H1 (cell line): ENCODE measurements around the gene SART1. TPM values are rescaled to one million over a fixed set of nuclear protein-coding genes. Genes with fewer than 3 reads are reported as not detected.

ENCODE experiments used
- CTCF ChIA-PET: fragments of 300-600 bp; sonication (Branson Sonifier 250); formaldehyde crosslinking; loops from one replicate; lab custom pipeline; 2021; ENCODE audit not compliant: partially characterized antibody; lab: Charles Lee
- POLR2A ChIA-PET: fragments of 300-600 bp; sonication (Branson Sonifier 250); formaldehyde crosslinking; loops from one replicate; lab custom pipeline; 2021; ENCODE audit warnings: inconsistent platforms; ENCODE audit not compliant: partially characterized antibody; lab: Charles Lee
- DNase-seq, 2 experiments: peaks; one replicate each; pipeline versions ENCODE4 v3.0.0 to v3.0.0-alpha.2; 2010 to 2022; ENCODE audit warnings: low spot score in 2 of 2, low read depth in 1 of 2, mixed read lengths in 1 of 2
- FAIRE-seq: peaks from 2 replicates; lab custom pipeline; 2011; peaks lifted over from hg19 to GRCh38; lab: Jason Lieb, UNC
- H2AFZ ChIP-seq: 2 replicates; pipeline ENCODE4 v1.8.1; 2012; ENCODE audit warnings: low read length, inconsistent platforms
- H2AK5ac ChIP-seq: 2 replicates; pipeline ENCODE4 v1.6.1; 2013; ENCODE audit warnings: low read depth, low read length
- H2BK120ac ChIP-seq: replicated peaks from 2 replicates; pipeline ENCODE3; 2013; ENCODE audit warnings: low read depth, low read length, inconsistent platforms
- H2BK12ac ChIP-seq: 2 replicates; pipeline ENCODE4 v1.6.1; 2013; ENCODE audit warnings: low read depth, low read length
- H2BK15ac ChIP-seq: 2 replicates; pipeline ENCODE4 v1.6.1; 2013; ENCODE audit warnings: low read length
- H2BK20ac ChIP-seq: 2 replicates; pipeline ENCODE4 v1.6.1; 2013; ENCODE audit warnings: low read length
- H2BK5ac ChIP-seq: 2 replicates; pipeline ENCODE4 v1.6.1; 2013; ENCODE audit warnings: low read depth, low read length
- H3K14ac ChIP-seq: 2 replicates; pipeline ENCODE4 v1.6.1; 2013; ENCODE audit warnings: inconsistent platforms; ENCODE audit not compliant: insufficient read length
- H3K18ac ChIP-seq: 2 replicates; pipeline ENCODE4 v1.6.1; 2013; ENCODE audit warnings: low read length; ENCODE audit errors: extremely low read depth
- H3K23ac ChIP-seq: 2 replicates; pipeline ENCODE4 v1.6.1; 2013; ENCODE audit warnings: inconsistent platforms; ENCODE audit not compliant: insufficient read length
- H3K23me2 ChIP-seq: 2 replicates; pipeline ENCODE4 v1.6.1; 2013; ENCODE audit warnings: low read depth, low read length
- H3K27ac ChIP-seq: 2 replicates; pipeline ENCODE4 v1.6.1; 2011; ENCODE audit warnings: low read depth, low read length, inconsistent platforms
- H3K27me3 ChIP-seq, 4 experiments: replicated peaks in 1 of 4; 1 replicate in 1 of 4; 2 replicates in 3 of 4; pipeline versions ENCODE4 v1.6.1 to v1.8.1; 2011 to 2013; ENCODE audit warnings: low read length in 3 of 4, mild to moderate bottlenecking in 3 of 4, inconsistent platforms in 2 of 4, mixed read lengths in 2 of 4, moderate library complexity in 1 of 4; ENCODE audit not compliant: control insufficient read depth in 3 of 4, insufficient read depth in 3 of 4; ENCODE audit errors: extremely low read depth in 1 of 4
- H3K36me3 ChIP-seq, 4 experiments: 2 replicates each; pipeline versions ENCODE4 v1.6.1 to v1.8.1; 2011 to 2013; ENCODE audit warnings: mild to moderate bottlenecking in 4 of 4, low read length in 3 of 4, moderate library complexity in 2 of 4, control low read depth in 1 of 4, inconsistent platforms in 1 of 4; ENCODE audit not compliant: insufficient read depth in 4 of 4, control insufficient read depth in 2 of 4
- H3K4ac ChIP-seq: replicated peaks from 2 replicates; pipeline ENCODE3; 2013; ENCODE audit warnings: low read length, low read depth, mixed read lengths, inconsistent platforms; ENCODE audit not compliant: insufficient read length
- H3K4me1 ChIP-seq, 4 experiments: replicated peaks in 1 of 4; 1 replicate in 1 of 4; 2 replicates in 3 of 4; pipeline versions ENCODE4 v1.6.1 to v1.8.1; 2011 to 2013; ENCODE audit warnings: low read length in 3 of 4, inconsistent platforms in 2 of 4, mixed read lengths in 1 of 4; ENCODE audit not compliant: insufficient read depth in 4 of 4, control insufficient read depth in 3 of 4
- H3K4me2 ChIP-seq, 2 experiments: 2 replicates each; pipeline versions ENCODE4 v1.6.1 to v1.8.1; 2011 to 2013; ENCODE audit warnings: low read depth in 2 of 2, low read length in 2 of 2, control low read depth in 1 of 2, inconsistent platforms in 1 of 2, mild to moderate bottlenecking in 1 of 2; ENCODE audit not compliant: insufficient read depth in 1 of 2
- H3K4me3 ChIP-seq, 4 experiments: fragments of 200-600, 300-600 bp in 1 of 4; sonication (generic), shearing (Covaris generic), sonication (Bioruptor Twin) in 1 of 4; 2 replicates each; pipeline versions ENCODE4 v1.5.1 to v1.8.1; 2011 to 2016; ENCODE audit warnings: low read length in 4 of 4, low read depth in 3 of 4, control low read depth in 2 of 4, inconsistent platforms in 2 of 4, mild to moderate bottlenecking in 2 of 4, mixed read lengths in 1 of 4, moderate library complexity in 1 of 4; ENCODE audit not compliant: insufficient read depth in 2 of 4; ENCODE audit errors: extremely low read depth in 1 of 4
- H3K56ac ChIP-seq: replicated peaks from 2 replicates; pipeline ENCODE3; 2013; ENCODE audit warnings: low read depth, mild to moderate bottlenecking, mixed read lengths, low read length, inconsistent platforms; ENCODE audit not compliant: insufficient read length
- H3K79me1 ChIP-seq: 2 replicates; pipeline ENCODE4 v1.6.1; 2013; ENCODE audit warnings: low read depth, low read length, control low read depth
- H3K79me2 ChIP-seq, 2 experiments: 2 replicates each; pipeline versions ENCODE4 v1.6.1 to v1.8.1; 2012 to 2013; ENCODE audit warnings: low read length in 2 of 2, mild to moderate bottlenecking in 2 of 2, inconsistent platforms in 1 of 2; ENCODE audit not compliant: insufficient read depth in 2 of 2, control insufficient read depth in 1 of 2
- H3K9ac ChIP-seq, 4 experiments: replicated peaks in 1 of 4; 1 replicate in 1 of 4; 2 replicates in 3 of 4; pipeline versions ENCODE4 v1.6.1 to v1.8.1; 2011 to 2013; ENCODE audit warnings: low read depth in 3 of 4, low read length in 3 of 4, control low read depth in 2 of 4, mild to moderate bottlenecking in 2 of 4, moderate library complexity in 2 of 4, inconsistent platforms in 1 of 4; ENCODE audit errors: extremely low read depth in 1 of 4
- H3K9me3 ChIP-seq, 2 experiments: 2 replicates each; pipeline versions ENCODE4 v1.6.1 to v1.8.1; 2012 to 2013; ENCODE audit warnings: mild to moderate bottlenecking in 2 of 2, moderate library complexity in 2 of 2, control low read depth in 1 of 2, inconsistent platforms in 1 of 2, low read depth in 1 of 2, low read length in 1 of 2, mixed read lengths in 1 of 2; ENCODE audit not compliant: insufficient read depth in 2 of 2
- H4K20me1 ChIP-seq, 2 experiments: replicated peaks in 1 of 2; 2 replicates each; pipeline versions ENCODE3 to v1.8.1; 2011 to 2013; ENCODE audit warnings: inconsistent platforms in 2 of 2, low read length in 2 of 2, mild to moderate bottlenecking in 1 of 2; ENCODE audit not compliant: insufficient read depth in 2 of 2, control insufficient read depth in 1 of 2
- H4K5ac ChIP-seq: 2 replicates; pipeline ENCODE4 v1.6.1; 2013; ENCODE audit warnings: low read length, low read depth, mixed read lengths, inconsistent platforms; ENCODE audit not compliant: insufficient read length
- H4K8ac ChIP-seq: 2 replicates; pipeline ENCODE4 v1.8.0; 2013; ENCODE audit warnings: mild to moderate bottlenecking, moderate library complexity, low read length, inconsistent platforms; ENCODE audit not compliant: insufficient read depth; ENCODE audit errors: extremely low read depth
- H4K91ac ChIP-seq: replicated peaks from 2 replicates; pipeline ENCODE3; 2013; ENCODE audit warnings: low read length, mixed read lengths, inconsistent platforms; ENCODE audit not compliant: insufficient read length
- JUND ChIP-seq: IDR thresholded peaks from 2 replicates; pipeline ENCODE4 v1.6.1; 2011; ENCODE audit warnings: mild to moderate bottlenecking, improper control_type of control experiment, low read length
- MAX ChIP-seq: IDR thresholded peaks from 2 replicates; pipeline ENCODE4 v1.6.1; 2012; ENCODE audit warnings: inconsistent platforms
- TCF12 ChIP-seq: IDR thresholded peaks from 2 replicates; pipeline ENCODE4 v1.6.1; 2011; ENCODE audit warnings: low read depth, mild to moderate bottlenecking, low read length
- WGBS, 2 experiments: shearing (Covaris generic) in 1 of 2; methylation state at CpG; one replicate each; pipeline versions ENCODE4 v1.1.6 to v1.1.7; 2013 to 2015; ENCODE audit warnings: low lambda C conversion rate in 2 of 2, mixed read lengths in 2 of 2, inconsistent platforms in 1 of 2, low coverage in 1 of 2, missing lambda C conversion rate in 1 of 2; ENCODE audit not compliant: insufficient replicate concordance in 2 of 2, insufficient coverage in 1 of 2, insufficient read length in 1 of 2; ENCODE audit errors: extremely low coverage in 1 of 2, missing lambda C conversion rate in 1 of 2; 5-methylcytosine and 5-hydroxymethylcytosine counted together
- polyA plus RNA-seq, 7 experiments: library from polyadenylated mRNA; depleted of rRNA in 3 of 7; stranded (reverse) in 5 of 7; unstranded in 2 of 7; fragments of >200 nt in 5 of 7; fragments of 200-250 nt in 2 of 7; gene quantifications; 1 replicate in 5 of 7; 2 replicates in 1 of 7; 4 replicates in 1 of 7; pipeline versions ENCODE4 v1.2.1 to v1.2.3, GENCODE V29; 2011 to 2013; ENCODE audit warnings: missing spikeins in 2 of 7, mixed read lengths in 2 of 7
- total RNA-seq: library from RNA; stranded (reverse); fragmentation: NEBNext Ultra II Directional; extraction: Animal tissue kit (Norgen Biotek cat#: 25700); gene quantifications from 2 replicates; pipeline ENCODE4 v1.2.1, GENCODE V29; 2021

SART1 gene
- total and polyA plus RNA-seq, 2 of the 8 experiments (the other 6 are each of a cell fraction or from before 2014, with no cell fraction given): 9.7 to 46.1 TPM

- peak overlapping the region; percentile 84; the same call in 1 of the 2 replicates for H4K8ac ChIP-seq
- H3K36me3 ChIP-seq: no peaks in the 10 kb centered on the region
- H3K4ac ChIP-seq: peak overlapping the region; percentile 8
- H2BK12ac ChIP-seq: peak overlapping the region; percentile 33; the same call in 1 of the 2 replicates
- peak overlapping the region; percentile 63; the same call in 1 of the 2 replicates for H3K18ac ChIP-seq
- peak overlapping the region; percentile 23 for H3K56ac ChIP-seq
- H4K91ac ChIP-seq: no peak overlapping the region
- WGBS, 2 experiments: 86% methylated on average over 10 of the region's 10 CpGs; no CpG with 5 or more reads in 1 of the 2 experiments
- no peak overlapping the region for H2BK120ac ChIP-seq
- H3K23ac ChIP-seq: no peak overlapping the region
- peak overlapping the region; percentile 84; the same call in 1 of the 2 replicates for H2BK15ac ChIP-seq
- H2BK5ac ChIP-seq: no peak overlapping the region
- H3K79me2 ChIP-seq: peaks cover 0 to 7% of the 10 kb centered on the region in 2 experiments; a peak in 2 of 4 replicates
- H3K23me2 ChIP-seq: peaks cover 11% of the 10 kb centered on the region; the same call in 1 of the 2 replicates
- DNase-seq (no peak), FAIRE-seq (no peak)
- ChIA-PET CTCF (interaction anchor here (0.7 to 11.7 kb wide), 11 partner anchors 9 to 98 kb away, joined by 3 to 212 read pairs (median 6); partner anchors contain the start of genes CCDC85B, FIBP and MUS81), POLR2A (interaction anchor here (0.6 to 4.9 kb wide), 12 partner anchors 9 to 479 kb away, joined by 3 to 36 read pairs (median 3); partner anchors contain the start of genes CCDC85B, FIBP, MUS81 and RAB1B)
- no peak overlapping the region for H3K9ac ChIP-seq
- peak overlapping the region; percentile 70; the same call in 1 of the 2 replicates for H2AK5ac ChIP-seq
- H3K4me3 ChIP-seq: no peak overlapping the region
- H4K20me1 ChIP-seq: peaks cover 0 to 7% of the 10 kb centered on the region in 2 experiments
- H3K14ac ChIP-seq: no peak overlapping the region
- peaks cover 2 to 19% (median 10%) of the 10 kb centered on the region in 4 experiments; a peak in 5 of 7 replicates for H3K4me1 ChIP-seq
- no peaks in the 10 kb centered on the region for H3K9me3 ChIP-seq
- no peak overlapping the region for H3K4me2 ChIP-seq
- peaks cover 5% of the 10 kb centered on the region; the same call in 1 of the 2 replicates for H3K79me1 ChIP-seq
- 0 out of 2 replicates have a peak overlapping the region, but pooled peaks have one; percentile 69 for H2BK20ac ChIP-seq
- H4K5ac ChIP-seq: no peak overlapping the region
- peaks cover 0 to 2% (median 0%) of the 10 kb centered on the region in 4 experiments; a peak in 1 of 7 replicates for H3K27me3 ChIP-seq
- no peak overlapping the region for H3K27ac ChIP-seq
- no peak overlapping the region for H2AFZ ChIP-seq
- TF ChIP-seq MAX: no peak
- TF ChIP-seq TCF12: no peak
- TF ChIP-seq JUND: no peak
These were observed 46.3 kb upstream of the SART1 start for GRCh38 chr11:65915101-65915820.
